OCI-LY1 (cell line): Measurements from ENCODE around the gene TMEM198.
A peak's percentile ranks its signal among the peaks of the same experiment; 100 is the strongest.

Experiments
- H2AFZ ChIP-seq: fragments of 200-600 bp; sonication (generic), shearing (Covaris generic); 2 replicates; pipeline ENCODE4 v1.6.0; 2014; ENCODE audit warnings: antibody characterized with exemption, mild to moderate bottlenecking, low read length
- H3F3A ChIP-seq: fragments of 200-600 bp; sonication (generic), shearing (Covaris generic); 2 replicates; pipeline ENCODE4 v1.6.0; 2014; ENCODE audit warnings: mild to moderate bottlenecking, antibody characterized with exemption, low read length, moderate library complexity; ENCODE audit not compliant: insufficient read depth
- H3K27ac ChIP-seq: fragments of 200-600 bp; sonication (generic); 2 replicates; pipeline ENCODE4 v1.5.1; 2014; ENCODE audit warnings: low read length, mixed run types, mild to moderate bottlenecking, low read depth; ENCODE audit not compliant: poor library complexity, severe bottlenecking
- H3K27me3 ChIP-seq: fragments of 200-600 bp; sonication (generic); 2 replicates; pipeline ENCODE4 v1.6.0; 2014; ENCODE audit warnings: antibody characterized with exemption, mild to moderate bottlenecking, low read length, moderate library complexity; ENCODE audit not compliant: insufficient read depth
- H3K36me3 ChIP-seq: fragments of 200-600 bp; sonication (generic); 2 replicates; pipeline ENCODE4 v1.6.1; 2014; ENCODE audit warnings: mild to moderate bottlenecking, antibody characterized with exemption, low read length, moderate library complexity, mixed read lengths; ENCODE audit not compliant: insufficient read depth
- H3K4me1 ChIP-seq: fragments of 200-600 bp; sonication (generic); 2 replicates; pipeline ENCODE4 v1.5.1; 2014; ENCODE audit warnings: mild to moderate bottlenecking, low read length, moderate library complexity; ENCODE audit not compliant: insufficient read depth, severe bottlenecking
- H3K4me2 ChIP-seq: fragments of 200-600 bp; sonication (generic), shearing (Covaris generic); 2 replicates; pipeline ENCODE4 v1.6.1; 2014; ENCODE audit warnings: low read length
- H3K4me3 ChIP-seq: fragments of 200-600 bp; sonication (generic); 2 replicates; pipeline ENCODE4 v1.5.1; 2014; ENCODE audit warnings: low read length, low read depth, mild to moderate bottlenecking, mixed read lengths; ENCODE audit not compliant: poor library complexity, severe bottlenecking
- H3K79me2 ChIP-seq: fragments of 200-600 bp; shearing (Covaris generic); 2 replicates; pipeline ENCODE4 v1.6.1; 2016; ENCODE audit warnings: mixed run types, low read length, mixed read lengths; ENCODE audit not compliant: insufficient read depth
- H3K9ac ChIP-seq: fragments of 200-600 bp; sonication (generic), shearing (Covaris generic); 2 replicates; pipeline ENCODE4 v1.6.1; 2014; ENCODE audit warnings: mild to moderate bottlenecking, low read length, mixed read lengths
- H3K9me2 ChIP-seq: fragments of 200-600 bp; sonication (generic), shearing (Covaris generic); 2 replicates; pipeline ENCODE4 v1.6.1; 2014; ENCODE audit warnings: low read depth, mild to moderate bottlenecking, low read length, mixed read lengths
- H3K9me3 ChIP-seq: fragments of 200-600 bp; shearing (Covaris generic); 2 replicates; pipeline ENCODE4 v1.6.1; 2014; ENCODE audit warnings: low read length, mixed read lengths
- H4K20me1 ChIP-seq: fragments of 200-600 bp; sonication (generic), shearing (Covaris generic); 2 replicates; pipeline ENCODE4 v1.6.0; 2016; ENCODE audit warnings: mild to moderate bottlenecking, low read length; ENCODE audit not compliant: insufficient read depth
- CTCF ChIP-seq: fragments of 200-600 bp; sonication (generic), shearing (Covaris generic); IDR thresholded peaks from 2 replicates; pipeline ENCODE4 v1.5.1; 2017; ENCODE audit warnings: mild to moderate bottlenecking, antibody characterized with exemption, low read length, moderate library complexity, mixed read lengths
- EZH2 ChIP-seq: fragments of 200-600 bp; sonication (generic), shearing (Covaris generic); IDR thresholded peaks from 2 replicates; pipeline ENCODE4 v1.8.0; 2017; ENCODE audit warnings: borderline replicate concordance, mixed run types, mild to moderate bottlenecking, antibody characterized with exemption, low read length, moderate library complexity, mixed read lengths

TMEM198 gene

DNA sequence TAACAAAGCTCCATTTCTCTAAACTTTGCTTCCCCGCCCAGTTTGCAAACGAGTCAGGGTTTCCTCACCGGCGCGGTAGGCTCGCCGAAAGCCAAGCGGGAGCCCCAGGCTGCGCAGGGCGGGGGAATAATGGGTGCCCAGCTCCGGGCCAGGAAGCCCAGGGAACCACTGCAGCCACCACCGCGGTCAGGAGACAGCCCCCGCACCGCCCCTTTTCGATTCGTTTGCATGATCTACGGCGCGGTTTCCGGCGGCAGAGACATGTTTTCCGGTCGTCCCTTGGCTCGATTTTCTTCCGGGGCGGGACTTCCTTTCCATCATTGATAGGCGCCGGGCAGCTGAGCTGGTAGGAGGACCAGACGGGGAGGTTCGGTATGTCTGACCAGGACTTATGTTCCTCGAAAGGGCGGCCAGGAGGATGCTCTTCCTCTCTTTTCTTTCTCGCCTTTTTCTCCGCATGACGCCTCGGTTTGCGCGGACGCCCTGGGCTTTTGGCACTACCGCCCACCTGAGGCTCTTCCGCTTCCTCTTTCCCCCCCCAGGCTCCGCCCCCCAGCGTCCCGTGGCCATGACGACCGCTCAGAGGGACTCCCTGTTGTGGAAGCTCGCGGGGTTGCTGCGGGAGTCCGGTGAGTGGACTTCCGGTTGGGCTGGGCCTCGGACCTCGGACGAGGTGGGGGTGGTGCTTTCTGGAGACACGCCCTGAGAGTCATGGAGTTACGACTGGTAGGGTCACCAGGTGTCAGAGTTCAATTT, 53.9 kb downstream of the TMEM198 start, which contains the start of gene STK11IP:
TSS of gene STK11IP (plus strand) at position 306 of the 756 bp plus-strand sequence. CDS start at position 569, 263 bp downstream.
- Histone ChIP-seq H2AFZ (peak within 1 kb of the TSS; percentile 38; the same call in 1 of the 2 replicates), H3K9me3 (no peaks in the 10 kb centered on the region), H3K4me1 (peaks cover 12% of the 10 kb centered on the region), H3K4me3 (peak within 1 kb of the TSS; percentile 69), H3K9me2 (no peaks in the 10 kb centered on the region), H3K79me2 (no peaks in the 10 kb centered on the region), H4K20me1 (no peaks in the 10 kb centered on the region), H3F3A (no peaks in the 10 kb centered on the region), H3K36me3 (peaks cover 8% of the 10 kb centered on the region; the same call in 1 of the 2 replicates), H3K9ac (peak within 1 kb of the TSS; percentile 75), H3K27me3 (no peaks in the 10 kb centered on the region), H3K4me2 (peak within 1 kb of the TSS; percentile 83), H3K27ac (peak within 1 kb of the TSS; percentile 70)
- TF ChIP-seq EZH2 (no peak), CTCF (no peak)

- peaks cover 8% of the 10 kb centered on the region; the same call in 1 of the 2 replicates for H3K36me3 ChIP-seq
- TF ChIP-seq EZH2: no peak
- no peak for TF ChIP-seq CTCF
- no peaks in the 10 kb centered on the region for H3K9me2 ChIP-seq
- peak overlapping the region; percentile 69 for H3K4me3 ChIP-seq
- no peaks in the 10 kb centered on the region for H3K27me3 ChIP-seq
- no peaks in the 10 kb centered on the region for H3F3A ChIP-seq
- H3K4me2 ChIP-seq: peak overlapping the region; percentile 83
- H3K27ac ChIP-seq: peak overlapping the region; percentile 42
- peaks cover 12% of the 10 kb centered on the region for H3K4me1 ChIP-seq
- 0 out of 2 replicates have a peak overlapping the region, but pooled peaks have one; percentile 38 for H2AFZ ChIP-seq
- no peaks in the 10 kb centered on the region for H4K20me1 ChIP-seq
- H3K79me2 ChIP-seq: no peaks in the 10 kb centered on the region
- H3K9me3 ChIP-seq: no peaks in the 10 kb centered on the region
- peak overlapping the region; percentile 75 for H3K9ac ChIP-seq
Measured at GRCh38 chr2:219598308-219599078, 54.7 kb downstream of the TMEM198 start.
